ENCODE data around the gene HOXB8. TPM values are rescaled to one million over a fixed set of nuclear protein-coding genes. Genes with fewer than 3 reads are reported as not detected.

Gene HOXB8
- total RNA-seq, 1 donor from 2014 or later = not detected

DNA sequence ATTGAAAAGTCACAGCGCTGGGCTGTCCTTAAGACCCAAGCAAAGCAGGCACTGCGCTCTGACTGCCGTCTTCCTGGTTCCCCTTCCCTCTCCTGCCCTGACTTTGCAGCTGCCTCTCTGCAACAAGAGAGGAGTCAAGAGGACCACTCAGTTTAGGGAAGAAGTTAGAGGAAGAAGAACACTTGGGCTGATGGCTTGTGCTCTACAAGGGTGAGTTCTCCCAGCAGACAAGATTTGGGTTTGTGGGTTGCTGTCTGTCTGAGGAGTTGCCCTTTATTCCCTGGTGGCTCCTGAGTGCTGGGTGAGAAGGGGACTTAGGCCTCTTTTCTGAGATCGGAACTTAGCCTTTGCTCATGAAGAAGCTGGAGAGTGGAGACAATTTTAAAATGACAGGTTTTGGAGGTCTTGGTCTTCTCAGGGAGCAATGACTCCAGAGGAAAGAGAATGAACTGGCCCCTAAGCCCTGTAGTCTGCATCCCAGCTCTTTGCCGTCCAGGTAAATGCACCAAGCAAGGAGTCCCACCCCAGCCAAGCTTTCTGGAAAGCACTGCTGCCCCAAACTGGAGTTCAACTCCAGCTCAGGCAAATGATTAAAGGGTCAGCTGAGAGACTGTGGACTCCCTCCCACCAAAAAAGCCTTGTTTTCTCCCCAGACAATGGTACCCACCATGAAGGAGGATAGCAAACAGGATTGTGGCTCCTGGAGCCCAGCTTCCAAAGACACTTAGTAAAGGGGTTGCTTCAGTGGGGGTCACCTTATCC, 13.7 kb upstream of the HOXB8 start:
- TF ChIP-seq, protein P1, sequence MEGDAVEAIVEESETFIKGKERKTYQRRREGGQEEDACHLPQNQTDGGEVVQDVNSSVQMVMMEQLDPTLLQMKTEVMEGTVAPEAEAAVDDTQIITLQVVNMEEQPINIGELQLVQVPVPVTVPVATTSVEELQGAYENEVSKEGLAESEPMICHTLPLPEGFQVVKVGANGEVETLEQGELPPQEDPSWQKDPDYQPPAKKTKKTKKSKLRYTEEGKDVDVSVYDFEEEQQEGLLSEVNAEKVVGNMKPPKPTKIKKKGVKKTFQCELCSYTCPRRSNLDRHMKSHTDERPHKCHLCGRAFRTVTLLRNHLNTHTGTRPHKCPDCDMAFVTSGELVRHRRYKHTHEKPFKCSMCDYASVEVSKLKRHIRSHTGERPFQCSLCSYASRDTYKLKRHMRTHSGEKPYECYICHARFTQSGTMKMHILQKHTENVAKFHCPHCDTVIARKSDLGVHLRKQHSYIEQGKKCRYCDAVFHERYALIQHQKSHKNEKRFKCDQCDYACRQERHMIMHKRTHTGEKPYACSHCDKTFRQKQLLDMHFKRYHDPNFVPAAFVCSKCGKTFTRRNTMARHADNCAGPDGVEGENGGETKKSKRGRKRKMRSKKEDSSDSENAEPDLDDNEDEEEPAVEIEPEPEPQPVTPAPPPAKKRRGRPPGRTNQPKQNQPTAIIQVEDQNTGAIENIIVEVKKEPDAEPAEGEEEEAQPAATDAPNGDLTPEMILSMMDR (IDR thresholded peaks at IDR 0.05) = no peak
- Mint-ChIP-seq H3K36me3 (ENCODE audit: low read depth) (peaks cover 1% of the 10 kb centered on the region), H3K27ac (ENCODE audit: unreplicated experiment) (no peak overlapping the region), H3K9me3 (ENCODE audit: low read depth) (no peaks in the 10 kb centered on the region), H3K4me1 (ENCODE audit: low read depth) (peaks cover 8% of the 10 kb centered on the region), H3K4me3 (ENCODE audit: unreplicated experiment) (no peak overlapping the region), H3K27me3 (ENCODE audit: low read depth) (peaks cover 79% of the 10 kb centered on the region)
- DNase-seq (ENCODE audit: low spot score) = no peak

GRCh38 chr17:48627623-48628521, 12.8 kb upstream of the HOXB8 start:
- H3K27me3 Mint-ChIP-seq (ENCODE audit: low read depth) = peaks cover 83% of the 10 kb centered on the region
- no peaks in the 10 kb centered on the region for H3K9me3 Mint-ChIP-seq (ENCODE audit: low read depth)
- no peak overlapping the region for H3K4me3 Mint-ChIP-seq (ENCODE audit: unreplicated experiment)
- TF ChIP-seq, protein P1 (IDR thresholded peaks at IDR 0.05) = no peak
- no peak for DNase-seq (ENCODE audit: low spot score)
- no peak overlapping the region for H3K27ac Mint-ChIP-seq (ENCODE audit: unreplicated experiment)
- peaks cover 8% of the 10 kb centered on the region for H3K4me1 Mint-ChIP-seq (ENCODE audit: low read depth)
- peaks cover 2% of the 10 kb centered on the region for H3K36me3 Mint-ChIP-seq (ENCODE audit: low read depth)

- Mint-ChIP-seq H3K36me3 (ENCODE audit: low read depth) (peaks cover 3% of the 10 kb centered on the region), H3K4me1 (ENCODE audit: low read depth) (peaks cover 8% of the 10 kb centered on the region), H3K27ac (ENCODE audit: unreplicated experiment) (no peak overlapping the region), H3K9me3 (ENCODE audit: low read depth) (no peaks in the 10 kb centered on the region), H3K27me3 (ENCODE audit: low read depth) (peaks cover 83% of the 10 kb centered on the region), H3K4me3 (ENCODE audit: unreplicated experiment) (no peak overlapping the region)
- no peak for DNase-seq (ENCODE audit: low spot score)
- TF ChIP-seq, protein P1 (IDR thresholded peaks at IDR 0.05) = no peak
These were observed 12.1 kb upstream of the HOXB8 start for GRCh38 chr17:48627118-48627597.

DNA sequence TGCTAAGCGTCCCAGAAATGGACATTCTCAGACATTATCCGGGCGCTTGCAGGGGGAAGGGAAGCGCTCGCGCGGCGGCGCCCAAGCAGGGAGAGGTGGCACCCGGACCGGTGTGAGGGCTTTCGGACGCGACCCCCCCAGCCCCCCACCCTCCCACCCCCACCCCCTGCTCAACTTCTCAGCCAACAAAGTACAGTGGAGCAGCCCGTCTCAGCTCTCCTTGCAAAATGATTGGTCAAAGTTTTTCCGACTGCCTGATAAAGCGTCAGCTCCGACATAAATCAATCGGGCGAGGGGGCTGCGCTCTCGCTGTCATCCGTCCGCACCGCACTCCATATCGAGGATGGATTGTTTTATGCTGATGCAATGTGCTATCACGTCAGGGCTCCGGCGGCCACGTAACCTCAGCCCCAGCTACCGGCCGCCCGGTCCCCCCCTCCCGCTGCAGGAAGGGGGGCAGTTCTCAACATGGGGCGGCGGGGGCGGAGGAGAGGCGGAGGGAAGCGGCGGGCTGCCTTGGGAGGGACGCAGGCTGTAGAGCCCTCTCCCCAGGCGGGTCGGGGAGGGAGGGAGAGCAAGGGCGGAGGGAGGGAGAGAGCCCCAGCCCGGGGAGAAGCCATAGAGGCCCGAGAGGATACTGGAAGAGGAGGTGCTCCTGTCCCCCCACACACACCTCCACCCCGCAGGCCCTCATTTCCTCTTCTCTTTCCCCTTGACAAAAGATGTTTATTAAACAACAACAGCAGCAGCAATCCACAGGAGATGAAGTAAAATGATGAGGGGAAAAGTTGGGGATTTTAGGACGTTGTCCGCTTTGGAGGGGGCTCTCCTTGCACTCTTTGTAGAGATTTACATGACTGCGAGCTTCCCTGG, 11.4 kb upstream of the HOXB8 start, which contains the start of gene HOXB9:
HOXB9 (minus strand) TSS at position 114 of the 873 bp plus-strand sequence; CDS start at position 25, 89 bp downstream.
- Mint-ChIP-seq H3K4me3 (ENCODE audit: unreplicated experiment) (peak within 1 kb of the TSS; percentile 65), H3K27me3 (ENCODE audit: low read depth) (peaks cover 83% of the 10 kb centered on the region), H3K4me1 (ENCODE audit: low read depth) (peaks cover 8% of the 10 kb centered on the region), H3K27ac (ENCODE audit: unreplicated experiment) (no peak within 1 kb of the TSS), H3K36me3 (ENCODE audit: low read depth) (peaks cover 5% of the 10 kb centered on the region), H3K9me3 (ENCODE audit: low read depth) (no peaks in the 10 kb centered on the region)
- TF ChIP-seq, protein P1 (IDR thresholded peaks at IDR 0.05) = no peak
- no peak for DNase-seq (ENCODE audit: low spot score)

All from chondrocyte (in vitro differentiated cells).